Activated CD8-positive, alpha-beta memory T cell treated with anti-CD3 and anti-CD28 coated beads for 4 hours (primary cell): ENCODE measurements around the gene AJUBA.
"Not testable (repeated sequence)": the region's sequence is repeated elsewhere in the genome, so short reads cannot be mapped to it uniquely, and the experiment has no call there.

Experiments
- DNase-seq, 2 donors: peaks; one replicate each; pipeline ENCODE4 v3.0.0-alpha.2; 2020; ENCODE audit warnings: low read depth in 2 of 2

AJUBA gene

GRCh38 chr14:22951795-22952194, 30.6 kb downstream of the AJUBA start:
- not testable (repeated sequence) for DNase-seq

GRCh38 chr14:22945642-22946041, 36.7 kb downstream of the AJUBA start:
- no peak for DNase-seq

GRCh38 chr14:22939684-22940083, 42.7 kb downstream of the AJUBA start:
- DNase-seq = no peak

GRCh38 chr14:22935156-22935555, 47.2 kb downstream of the AJUBA start:
- DNase-seq = no peak

DNA sequence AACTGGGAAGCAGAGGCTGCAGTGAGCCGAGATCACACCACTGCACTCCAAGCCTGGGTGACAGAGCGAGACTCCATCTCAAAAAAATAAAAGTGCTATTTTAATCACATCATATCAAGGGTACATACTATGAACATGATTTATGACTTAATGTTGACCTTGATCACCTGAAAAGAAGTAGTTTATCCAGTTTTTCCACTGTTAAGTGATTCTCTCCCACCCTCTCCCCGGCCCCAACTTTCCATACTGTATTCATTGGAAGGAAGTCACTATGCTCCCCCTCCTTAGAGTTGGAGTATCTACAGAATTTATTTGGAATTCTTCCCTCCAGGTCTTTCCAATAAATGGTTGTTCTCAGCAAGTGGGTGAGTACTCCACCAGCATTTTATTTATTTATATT, 50.2 kb downstream of the AJUBA start:
- DNase-seq = no peak

- no peak for DNase-seq
Measured at GRCh38 chr14:22929961-22930364, 52.4 kb downstream of the AJUBA start.

DNA sequence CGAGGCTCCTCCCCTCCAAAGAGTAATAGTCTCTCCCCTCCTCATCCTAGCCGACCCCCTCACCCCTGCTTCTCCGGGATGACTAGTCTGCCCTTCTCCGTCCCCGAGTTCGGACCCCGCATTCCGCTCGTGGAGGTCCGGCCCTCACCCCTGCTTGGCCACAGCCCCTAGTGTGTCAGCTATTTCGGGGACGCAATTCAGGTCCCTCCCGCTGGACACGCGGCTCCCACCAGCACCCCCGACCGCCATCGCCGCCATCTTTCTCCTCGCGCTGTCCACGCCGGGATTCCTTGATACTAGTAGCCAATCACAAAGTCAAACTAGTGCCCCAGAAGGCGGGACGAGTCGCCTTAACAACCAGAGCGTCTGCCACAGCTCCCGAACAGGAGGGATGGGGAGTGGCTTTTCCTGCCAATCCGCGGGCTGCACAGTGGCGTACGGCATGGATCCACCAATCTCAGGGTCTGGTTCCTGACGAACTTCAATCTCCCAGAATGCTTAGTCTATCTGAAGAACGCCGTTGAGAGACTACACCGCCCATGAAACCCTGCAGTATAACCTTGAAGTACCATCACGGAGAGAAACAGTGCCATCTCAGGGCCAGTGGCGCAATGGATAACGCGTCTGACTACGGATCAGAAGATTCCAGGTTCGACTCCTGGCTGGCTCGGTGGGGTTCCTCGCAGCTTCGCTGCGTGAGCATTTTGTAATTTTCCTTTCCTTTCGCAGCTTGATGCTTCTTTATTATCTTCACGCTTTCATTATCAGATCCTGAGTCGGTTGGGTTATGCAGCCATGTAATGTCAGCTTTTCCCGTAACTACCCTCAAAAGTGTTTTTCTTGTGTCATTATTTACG, 53.0 kb downstream of the AJUBA start, which contains the start of gene PRMT5:
TSS of gene PRMT5 (minus strand) at position 273 of the 857 bp plus-strand sequence. CDS start at position 258, 15 bp downstream.
- DNase-seq = peak; percentile 95 to 97

GRCh38 chr14:22928237-22929103, 53.9 kb downstream of the AJUBA start:
- DNase-seq = no peak

GRCh38 chr14:22926316-22926715, 56.0 kb downstream of the AJUBA start:
- no peak for DNase-seq

DNA sequence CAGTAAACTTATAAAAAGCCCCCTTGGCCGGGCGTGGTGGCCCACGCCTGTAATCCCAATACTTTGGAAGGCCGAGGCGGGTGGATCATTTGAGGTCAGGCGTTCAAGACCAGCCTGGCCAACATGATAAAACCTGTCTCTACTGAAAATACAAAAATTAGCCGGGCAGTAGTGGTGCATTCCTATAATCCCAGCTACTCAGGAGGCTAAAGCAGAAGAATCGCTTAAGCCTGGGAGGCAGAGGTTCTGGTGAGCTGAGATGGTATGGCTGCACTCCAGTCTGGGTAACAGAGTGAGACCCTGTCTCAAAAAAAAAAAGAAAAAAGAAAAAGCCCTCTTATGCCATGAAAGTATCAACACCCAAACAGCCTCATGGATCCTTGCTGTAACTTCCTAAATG, 56.8 kb downstream of the AJUBA start:
- no peak for DNase-seq

DNA sequence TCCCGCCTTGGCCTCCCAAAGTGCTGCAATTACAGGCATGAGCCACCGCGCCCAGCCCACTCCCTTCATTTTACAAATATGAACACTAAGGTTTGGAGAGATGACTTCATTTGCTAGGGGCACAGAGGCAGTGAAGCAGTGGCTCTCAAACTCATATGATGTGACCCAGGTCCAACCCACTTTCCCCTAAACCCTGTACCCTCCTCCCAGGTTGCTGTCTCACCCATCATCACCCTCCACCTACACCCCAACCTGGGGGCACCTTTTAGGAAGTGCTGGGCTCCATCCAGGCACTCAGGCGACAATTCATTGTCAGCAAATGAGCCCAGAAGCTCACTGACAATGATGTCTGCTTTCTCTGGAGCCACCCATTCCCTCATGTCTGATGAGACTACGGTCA, 58.6 kb downstream of the AJUBA start:
- no peak for DNase-seq

GRCh38 chr14:22922294-22922693, 60.1 kb downstream of the AJUBA start:
- DNase-seq = no peak
